ENCODE results near the gene AHSG. TPM values are rescaled to one million over a fixed set of nuclear protein-coding genes. Genes with fewer than 3 reads are reported as not detected.

AHSG gene
- total and polyA plus RNA-seq, 2 donors (not counting 3 experiments of a cell fraction or from before 2014, with no cell fraction given): not detected

- dilution Hi-C loops (cut with MboI; ENCODE audit: extremely low pct_ligation_motif_present, low sequenced_read_pairs) (no loop called here), intact Hi-C loops (cut with micrococcal nuclease) (no loop called here)
- POLR2A ChIA-PET: no interaction called here
- Histone ChIP-seq H3K4me2 (ENCODE audit: insufficient read depth, low read length) (no peak overlapping the region), H3K27me3 (ENCODE audit: control insufficient read depth in 2 of 2, insufficient read depth in 2 of 2, low read length in 2 of 2) (peaks cover 0 to under 1% of the 10 kb centered on the region in 2 experiments), H4K20me1 (replicated peaks; ENCODE audit: control insufficient read depth, extremely low read depth, insufficient read depth, low read length) (no peaks in the 10 kb centered on the region), H3K4me1 (ENCODE audit: control insufficient read depth, extremely low read depth, insufficient read depth, low read length) (no peaks in the 10 kb centered on the region), H3K9ac (replicated peaks; ENCODE audit: extremely low read depth, insufficient read depth, low read length) (no peak overlapping the region), H3K4me3 (replicated peaks in 1 of 3; ENCODE audit: insufficient read depth in 1 of 3, low read depth in 1 of 3, low read length in 3 of 3) (no peak overlapping the region), H2AFZ (ENCODE audit: low read depth, low read length) (no peak overlapping the region), H3K79me2 (ENCODE audit: control insufficient read depth, insufficient read depth, low read length) (no peaks in the 10 kb centered on the region), H3K36me3 (ENCODE audit: control insufficient read depth in 2 of 2, extremely low read depth in 1 of 2, insufficient read depth in 2 of 2, low read length in 2 of 2) (no peaks in the 10 kb centered on the region), H3K27ac (ENCODE audit: insufficient read depth, low read depth, low read length) (no peak overlapping the region), H3K9me3 (replicated peaks; ENCODE audit: control insufficient read depth, insufficient read depth, low read length) (no peaks in the 10 kb centered on the region), H3K9me1 (replicated peaks; ENCODE audit: control insufficient read depth, extremely low read depth, insufficient read depth, low read length) (no peaks in the 10 kb centered on the region)
- FAIRE-seq (no peak), DNase-seq (ENCODE audit: low read depth, low spot score) (no peak)
- CTCF ChIA-PET: no interaction called here
- TF ChIP-seq MAX (IDR thresholded peaks at IDR 0.05; ENCODE audit: insufficient read depth, insufficient read length) (no peak), EZH2 (IDR thresholded peaks at IDR 0.05; ENCODE audit: borderline replicate concordance, low read depth, low read length, severe bottlenecking) (no peak), MYC (IDR thresholded peaks at IDR 0.05; ENCODE audit: low read depth, low read length) (no peak), JUN (IDR thresholded peaks at IDR 0.05; ENCODE audit: borderline replicate concordance, insufficient read depth, insufficient read length, low read depth) (no peak)
- BruUV-seq (replicated peaks): no TSS peak
Observed at GRCh38 chr3:186637686-186638085, 24.8 kb downstream of the AHSG start.

- H3K4me1 ChIP-seq (ENCODE audit: control insufficient read depth, extremely low read depth, insufficient read depth, low read length): no peaks in the 10 kb centered on the region
- no peaks in the 10 kb centered on the region for H3K79me2 ChIP-seq (ENCODE audit: control insufficient read depth, insufficient read depth, low read length)
- H3K27me3 ChIP-seq (ENCODE audit: control insufficient read depth in 2 of 2, insufficient read depth in 2 of 2, low read length in 2 of 2): peaks cover 0 to 3% of the 10 kb centered on the region in 2 experiments
- no peak for FAIRE-seq
- BruUV-seq (replicated peaks): no TSS peak
- no peak overlapping the region for H3K27ac ChIP-seq (ENCODE audit: insufficient read depth, low read depth, low read length)
- no peak overlapping the region for H2AFZ ChIP-seq (ENCODE audit: low read depth, low read length)
- dilution Hi-C loops (cut with MboI; ENCODE audit: extremely low pct_ligation_motif_present, low sequenced_read_pairs): no loop called here
- no peak for DNase-seq (ENCODE audit: low read depth, low spot score)
- no peak overlapping the region for H3K9ac ChIP-seq (replicated peaks; ENCODE audit: extremely low read depth, insufficient read depth, low read length)
- H3K4me2 ChIP-seq (ENCODE audit: insufficient read depth, low read length): no peak overlapping the region
- ChIA-PET POLR2A (no interaction called here), CTCF (no interaction called here)
- no peaks in the 10 kb centered on the region for H3K9me1 ChIP-seq (replicated peaks; ENCODE audit: control insufficient read depth, extremely low read depth, insufficient read depth, low read length)
- H4K20me1 ChIP-seq (replicated peaks; ENCODE audit: control insufficient read depth, extremely low read depth, insufficient read depth, low read length): no peaks in the 10 kb centered on the region
- no peaks in the 10 kb centered on the region for H3K9me3 ChIP-seq (replicated peaks; ENCODE audit: control insufficient read depth, insufficient read depth, low read length)
- TF ChIP-seq FOS (IDR thresholded peaks at IDR 0.05; ENCODE audit: borderline replicate concordance, insufficient read depth, low read length) (no peak), POLR2A (IDR thresholded peaks at IDR 0.05; ENCODE audit: low read depth, low read length) (no peak), CTCF (IDR thresholded peaks at IDR 0.05; ENCODE audit: extremely low read depth in 1 of 2, insufficient read depth in 1 of 2, low read depth in 1 of 2, low read length in 2 of 2) (no peak), POLR2AphosphoS5 (IDR thresholded peaks at IDR 0.05; ENCODE audit: insufficient read depth, low read depth, low read length) (no peak), MAX (IDR thresholded peaks at IDR 0.05; ENCODE audit: insufficient read depth, insufficient read length) (no peak), MYC (IDR thresholded peaks at IDR 0.05; ENCODE audit: low read depth, low read length) (no peak), JUN (IDR thresholded peaks at IDR 0.05; ENCODE audit: borderline replicate concordance, insufficient read depth, insufficient read length, low read depth) (no peak), EZH2 (IDR thresholded peaks at IDR 0.05; ENCODE audit: borderline replicate concordance, low read depth, low read length, severe bottlenecking) (no peak), GATA2 (IDR thresholded peaks at IDR 0.05; ENCODE audit: insufficient read depth, insufficient read length, low read depth, low read length) (no peak)
- intact Hi-C loops (cut with micrococcal nuclease): no loop called here
- H3K36me3 ChIP-seq (ENCODE audit: control insufficient read depth in 2 of 2, extremely low read depth in 1 of 2, insufficient read depth in 2 of 2, low read length in 2 of 2): no peaks in the 10 kb centered on the region
- no peak overlapping the region for H3K4me3 ChIP-seq (replicated peaks in 1 of 3; ENCODE audit: insufficient read depth in 1 of 3, low read depth in 1 of 3, low read length in 3 of 3)
Observed at GRCh38 chr3:186638259-186638658, 25.4 kb downstream of the AHSG start.
